ENCODE results near the gene CNTNAP2.

- TF ChIP-seq CTCF (IDR thresholded peaks at IDR 0.05) = no peak
- TF ChIP-seq POLR2A (IDR thresholded peaks at IDR 0.05) = no peak
Measured at GRCh38 chr7:147539685-147540084, 1423.1 kb downstream of the CNTNAP2 start.

All from uterus (tissue), 2 donors.